Measurements from ENCODE around the gene ATP8A2.

DNA sequence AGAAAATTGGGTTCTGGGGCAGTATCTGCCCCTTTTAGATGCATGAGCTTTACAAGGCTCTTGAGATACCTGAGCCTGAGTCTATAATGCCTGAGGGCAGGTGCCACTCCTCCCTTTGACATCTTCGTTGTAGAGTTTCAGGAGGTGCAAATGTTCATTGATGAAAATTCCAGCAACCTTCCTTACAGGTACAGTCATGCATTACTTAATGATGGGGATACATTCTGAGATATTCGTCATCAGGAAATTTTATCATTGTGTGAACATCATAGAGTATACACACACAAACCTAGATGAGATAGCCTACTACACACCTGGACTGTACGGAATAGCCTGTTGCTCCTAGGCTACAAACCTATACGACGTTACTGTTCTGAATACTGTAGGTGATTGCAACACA lies 370.0 kb downstream of the ATP8A2 start:
- TF ChIP-seq CTCF (IDR thresholded peaks at IDR 0.05) (no peak), POLR2A (IDR thresholded peaks at IDR 0.05) (no peak)
